WI38 (cell line): ENCODE results near the gene CRIM1.
"Not testable (repeated sequence)": the region's sequence is repeated elsewhere in the genome, so short reads cannot be mapped to it uniquely, and the experiment has no call there.

Experiments used
- H3K4me3 ChIP-seq: 2 replicates; pipeline ENCODE4 v1.5.1; 2011; ENCODE audit warnings: low read depth, mild to moderate bottlenecking, control low read depth, low read length
- CTCF ChIP-seq: IDR thresholded peaks from 2 replicates; pipeline ENCODE4 v1.5.1; 2012; ENCODE audit warnings: low read depth, mild to moderate bottlenecking, control low read depth, low read length

CRIM1 gene

GRCh38 chr2:36355151-36355889, at the start of gene CRIM1:
TSS of gene CRIM1 (plus strand) at chr2:36355778. CDS start at chr2:36356293, 515 bp downstream.
- TF ChIP-seq CTCF: no peak

DNA sequence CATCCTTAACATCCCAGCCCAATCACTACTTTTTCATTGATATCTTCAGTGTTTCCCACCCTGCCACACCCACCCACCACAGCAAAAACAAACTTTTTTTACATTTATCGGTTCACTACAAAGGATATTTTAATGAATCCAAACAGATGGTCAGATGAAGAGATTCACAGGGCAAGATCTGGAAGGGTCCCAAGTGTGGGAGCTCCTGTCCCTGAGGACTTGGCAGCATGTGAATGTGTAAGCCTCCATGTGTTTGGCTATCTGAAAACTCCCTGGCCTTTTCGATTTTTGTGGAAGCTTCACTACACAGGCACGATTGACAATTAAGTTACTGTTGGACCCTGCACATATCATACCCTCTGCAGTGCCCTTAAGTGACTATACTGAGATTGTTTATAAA, 48.1 kb upstream of the CRIM1 start:
- H3K4me3 ChIP-seq: no peak overlapping the region
- no peak for TF ChIP-seq CTCF

More at GRCh38 chr2:36355151-36355889, at the start of gene CRIM1:
- peak within 1 kb of the TSS; percentile 97 for H3K4me3 ChIP-seq

DNA sequence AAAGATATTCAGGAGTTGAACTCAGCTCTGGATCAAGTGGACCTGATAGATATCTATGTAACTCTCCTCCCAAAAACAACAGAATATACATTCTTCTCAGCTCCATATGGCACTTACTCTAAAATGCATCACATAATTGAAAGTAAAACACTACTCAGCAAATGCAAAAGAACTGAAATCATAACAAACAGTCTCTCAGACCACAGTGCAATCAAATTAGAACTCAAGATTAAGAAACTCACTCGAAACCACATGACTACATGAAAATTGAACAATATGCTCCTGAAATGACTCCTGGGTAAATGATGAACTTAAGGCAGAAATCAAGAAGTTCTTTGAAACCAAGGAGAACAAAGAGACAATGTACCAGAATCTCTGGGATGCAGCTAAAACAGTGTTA, 45.1 kb upstream of the CRIM1 start:
- H3K4me3 ChIP-seq: not testable (repeated sequence)

- no peak overlapping the region for H3K4me3 ChIP-seq
- TF ChIP-seq CTCF: no peak
Observed at GRCh38 chr2:36318547-36318946, 37.0 kb upstream of the CRIM1 start.

DNA sequence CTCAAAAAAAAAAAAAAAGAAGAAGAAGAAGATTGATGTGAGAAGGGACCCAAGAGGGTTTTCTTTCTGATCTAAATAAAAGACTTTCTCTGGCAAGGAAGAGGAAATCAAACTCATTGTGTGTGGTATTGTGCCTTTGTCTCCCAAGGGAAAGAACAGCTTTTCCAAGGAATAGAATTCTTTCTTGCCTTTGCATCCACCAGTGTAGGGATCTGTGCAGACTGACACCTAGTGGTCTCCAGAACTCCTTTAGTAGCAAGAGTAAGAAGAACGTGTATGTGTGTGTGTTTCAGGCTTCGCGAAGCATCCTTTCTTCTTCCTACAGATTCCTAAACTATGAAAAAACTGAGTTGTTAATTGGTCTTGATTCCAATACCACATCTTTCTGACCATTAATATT, 33.5 kb upstream of the CRIM1 start:
- no peak overlapping the region for H3K4me3 ChIP-seq
- TF ChIP-seq CTCF: peak; percentile 44

DNA sequence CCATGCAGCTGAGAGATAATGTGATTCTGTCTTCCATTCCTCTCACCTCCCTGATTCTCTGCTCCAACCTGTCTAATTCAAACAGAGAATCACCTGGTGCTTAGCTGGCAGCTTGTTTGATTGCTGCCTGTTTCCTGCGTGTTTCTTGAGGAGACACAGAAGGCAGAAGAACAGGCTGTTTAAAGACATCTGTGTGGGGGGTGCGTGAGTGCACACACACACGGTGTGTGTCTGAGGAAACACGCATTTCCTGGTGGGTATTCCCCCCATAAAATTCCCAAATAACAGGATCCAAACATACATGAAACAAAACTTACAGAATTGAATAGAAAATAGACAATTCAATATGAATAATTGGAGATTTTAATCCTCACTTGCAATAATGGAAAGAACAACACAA, 29.3 kb upstream of the CRIM1 start:
- TF ChIP-seq CTCF: no peak
- no peak overlapping the region for H3K4me3 ChIP-seq

GRCh38 chr2:36329251-36329650, 26.3 kb upstream of the CRIM1 start:
- TF ChIP-seq CTCF: no peak
- no peak overlapping the region for H3K4me3 ChIP-seq
